IMR-90 (cell line): Measurements from ENCODE around the gene RGS3. TPM values are rescaled to one million over a fixed set of nuclear protein-coding genes. Genes with fewer than 3 reads are reported as not detected.

Experiments
- ATAC-seq: fragments of 200-7000 bp; cut with Tn5 transposase; 2 replicates; pipeline ENCODE4 v1.9.1; 2020; ENCODE audit warnings: low read depth, mild to moderate bottlenecking, moderate library complexity
- BruUV-seq: library from RNA; stranded (reverse); fragments of 400-500 nt; replicated peaks from 2 replicates; lab custom pipeline; 2021; lab: Mats Ljungman, UMichigan
- CTCF ChIA-PET: fragments of 300-600 bp; formaldehyde crosslinking; extraction: SDS; loops from one replicate; lab custom pipeline; 2021; ENCODE audit warnings: antibody characterized with exemption; lab: Yijun Ruan, JAX
- POLR2A ChIA-PET: fragments of 300-600 bp; sonication (Branson Sonifier 250); formaldehyde crosslinking; loops from one replicate; lab custom pipeline; 2022; ENCODE audit warnings: antibody characterized with exemption; ENCODE audit not compliant: unreplicated experiment; lab: Charles Lee
- DNase-seq: peaks from one replicate; pipeline ENCODE4 v3.0.0; 2013
- H2AFZ ChIP-seq: replicated peaks from 2 replicates; pipeline ENCODE3; 2013; ENCODE audit warnings: low read length, mild to moderate bottlenecking; ENCODE audit not compliant: poor library complexity
- H2AK5ac ChIP-seq: 2 replicates; pipeline ENCODE4 v1.6.1; 2013; ENCODE audit warnings: low read depth, low read length, inconsistent platforms
- H2AK9ac ChIP-seq: replicated peaks from 2 replicates; pipeline ENCODE3; 2013; ENCODE audit warnings: mild to moderate bottlenecking, low read depth, low read length, moderate library complexity; ENCODE audit not compliant: poor library complexity
- H2BK120ac ChIP-seq: 2 replicates; pipeline ENCODE4 v1.6.1; 2013; ENCODE audit warnings: low read depth, low read length, inconsistent platforms
- H2BK15ac ChIP-seq: 3 replicates; pipeline ENCODE4 v1.6.1; 2013; ENCODE audit warnings: low read depth, low read length, inconsistent platforms
- H2BK20ac ChIP-seq: 2 replicates; pipeline ENCODE4 v1.6.1; 2013; ENCODE audit warnings: low read depth, mild to moderate bottlenecking, inconsistent platforms, low read length, moderate library complexity
- H2BK5ac ChIP-seq: 2 replicates; pipeline ENCODE4 v1.6.1; 2013; ENCODE audit warnings: mild to moderate bottlenecking, low read depth, low read length, inconsistent platforms; ENCODE audit not compliant: poor library complexity, severe bottlenecking
- H3K14ac ChIP-seq: replicated peaks from 2 replicates; pipeline ENCODE4 v1.6.1; 2013; ENCODE audit warnings: low read depth, low read length, inconsistent platforms
- H3K18ac ChIP-seq: 2 replicates; pipeline ENCODE4 v1.6.1; 2013; ENCODE audit warnings: low read depth, low read length, control low read depth
- H3K23ac ChIP-seq: 2 replicates; pipeline ENCODE4 v1.6.1; 2013; ENCODE audit warnings: low read depth, low read length, inconsistent platforms
- H3K27ac ChIP-seq: 2 replicates; pipeline ENCODE4 v1.5.1; 2013; ENCODE audit warnings: mild to moderate bottlenecking, control low read depth, low read length; ENCODE audit not compliant: insufficient read depth
- H3K27me3 ChIP-seq: 2 replicates; pipeline ENCODE4 v1.6.1; 2013; ENCODE audit warnings: low read length; ENCODE audit not compliant: control insufficient read depth, insufficient read depth
- H3K36me3 ChIP-seq: 2 replicates; pipeline ENCODE4 v1.6.1; 2013; ENCODE audit warnings: low read length, mixed read lengths; ENCODE audit not compliant: control insufficient read depth, insufficient read depth
- H3K4ac ChIP-seq: 2 replicates; pipeline ENCODE4 v1.6.1; 2013; ENCODE audit warnings: low read depth, low read length, inconsistent platforms
- H3K4me1 ChIP-seq: 2 replicates; pipeline ENCODE4 v1.6.1; 2013; ENCODE audit warnings: low read length, mixed read lengths; ENCODE audit not compliant: control insufficient read depth, insufficient read depth
- H3K4me2 ChIP-seq: 2 replicates; pipeline ENCODE4 v1.6.1; 2013; ENCODE audit warnings: low read depth, mild to moderate bottlenecking, control low read depth, low read length, moderate library complexity
- H3K4me3 ChIP-seq: 2 replicates; pipeline ENCODE4 v1.5.1; 2013; ENCODE audit warnings: low read depth, mild to moderate bottlenecking, control low read depth, low read length, moderate library complexity; ENCODE audit not compliant: insufficient read depth
- H3K56ac ChIP-seq: 2 replicates; pipeline ENCODE4 v1.6.1; 2013; ENCODE audit warnings: low read length, inconsistent platforms; ENCODE audit not compliant: insufficient read depth; ENCODE audit errors: extremely low read depth
- H3K79me1 ChIP-seq, 2 experiments: 2 replicates each; pipeline ENCODE4 v1.6.1; 2013; ENCODE audit warnings: low read length in 2 of 2, inconsistent platforms in 1 of 2, low read depth in 1 of 2
- H3K9ac ChIP-seq: 2 replicates; pipeline ENCODE4 v1.6.1; 2013; ENCODE audit warnings: low read depth, low read length, control low read depth
- H3K9me1 ChIP-seq: 2 replicates; pipeline ENCODE4 v1.6.1; 2013; ENCODE audit warnings: low read length, inconsistent platforms; ENCODE audit not compliant: insufficient read depth
- H3K9me3 ChIP-seq: 2 replicates; pipeline ENCODE4 v1.6.1; 2013; ENCODE audit warnings: low read length; ENCODE audit not compliant: control insufficient read depth, insufficient read depth
- H4K20me1 ChIP-seq: 2 replicates; pipeline ENCODE4 v1.6.1; 2013; ENCODE audit warnings: low read length, inconsistent platforms; ENCODE audit not compliant: insufficient read depth
- H4K5ac ChIP-seq: 2 replicates; pipeline ENCODE4 v1.6.1; 2013; ENCODE audit warnings: mild to moderate bottlenecking, low read depth, low read length, control low read depth
- H4K8ac ChIP-seq, 2 experiments: 2 replicates each; pipeline ENCODE4 v1.6.1; 2013; ENCODE audit warnings: low read depth in 2 of 2, low read length in 2 of 2, control low read depth in 1 of 2, inconsistent platforms in 1 of 2
- H4K91ac ChIP-seq: 2 replicates; pipeline ENCODE4 v1.6.1; 2013; ENCODE audit warnings: low read depth, low read length, inconsistent platforms; ENCODE audit not compliant: insufficient read depth
- BHLHE40 ChIP-seq: fragments of 150-350 bp; IDR thresholded peaks from 2 replicates; pipeline ENCODE4 v1.6.1; 2016; ENCODE audit warnings: mild to moderate bottlenecking, low read depth, low read length
- CEBPB ChIP-seq: IDR thresholded peaks from 2 replicates; pipeline ENCODE4 v1.6.1; 2012; ENCODE audit warnings: low read depth, low read length, improper control_type of control experiment
- FOS ChIP-seq: fragments of 150-350 bp; IDR thresholded peaks from 2 replicates; pipeline ENCODE4 v1.6.1; 2016; ENCODE audit warnings: low read depth, low read length
- MAFK ChIP-seq: IDR thresholded peaks from 2 replicates; pipeline ENCODE4 v1.6.1; 2012; ENCODE audit warnings: low read depth, low read length, improper control_type of control experiment
- MAZ ChIP-seq: IDR thresholded peaks from 2 replicates; pipeline ENCODE4 v1.6.1; 2012; ENCODE audit warnings: low read depth, mild to moderate bottlenecking, low read length, improper control_type of control experiment, moderate library complexity, borderline replicate concordance
- MXI1 ChIP-seq: IDR thresholded peaks from 2 replicates; pipeline ENCODE4 v1.6.1; 2012; ENCODE audit warnings: low read depth, mild to moderate bottlenecking, low read length, moderate library complexity, borderline replicate concordance
- NFE2L2 ChIP-seq: fragments of 150-350 bp; IDR thresholded peaks from 2 replicates; pipeline ENCODE4 v1.6.1; 2016; ENCODE audit warnings: low read depth, mild to moderate bottlenecking, low read length
- POLR2A ChIP-seq: IDR thresholded peaks from 2 replicates; pipeline ENCODE4 v1.6.1; 2012; ENCODE audit warnings: mild to moderate bottlenecking, low read depth, low read length
- RAD21 ChIP-seq: IDR thresholded peaks from 2 replicates; pipeline ENCODE4 v1.6.1; 2012; ENCODE audit warnings: low read length, improper control_type of control experiment
- RCOR1 ChIP-seq: IDR thresholded peaks from 2 replicates; pipeline ENCODE4 v1.6.1; 2012; ENCODE audit warnings: mild to moderate bottlenecking, low read length, improper control_type of control experiment; ENCODE audit not compliant: insufficient replicate concordance
- RFX5 ChIP-seq: IDR thresholded peaks from 2 replicates; pipeline ENCODE4 v1.8.0; 2012; ENCODE audit warnings: low read depth, mild to moderate bottlenecking, low read length, moderate library complexity
- WGBS, 2 experiments: methylation state at CpG; one replicate each; pipeline versions ENCODE4 v1.1.5 to v1.1.7; 2013; ENCODE audit warnings: missing lambda C conversion rate in 2 of 2; ENCODE audit not compliant: insufficient read length in 1 of 2; ENCODE audit errors: extremely low coverage in 2 of 2; 5-methylcytosine and 5-hydroxymethylcytosine counted together
- dilution Hi-C: fragments of 300-500 bp; cut with HindIII; formaldehyde crosslinking; loops from one replicate; pipeline ENCODE4 v1.14.3; 2018; ENCODE audit warnings: low sequenced_read_pairs; ENCODE audit not compliant: unreplicated experiment
- in situ Hi-C: fragments of 300-500 bp; cut with MboI; formaldehyde crosslinking; loops from 3 replicates; pipeline ENCODE4 v1.14.3; 2019; ENCODE audit warnings: low sequenced_read_pairs, inconsistent platforms, mixed read lengths
- intact Hi-C: fragments of 100-400 bp; cut with micrococcal nuclease; formaldehyde crosslinking; loops from 2 replicates; pipeline ENCODE4 v1.10.0; 2022
- polyA plus RNA-seq, 3 experiments: library from polyadenylated mRNA; depleted of rRNA; stranded (reverse); fragments of >200 nt; gene quantifications; 2 replicates each; pipeline ENCODE4 v1.2.3, GENCODE V29; 2012; ENCODE audit warnings: low replicate concordance in 1 of 3
- total RNA-seq: library from RNA; depleted of rRNA; stranded (reverse); fragments of >200 nt; gene quantifications from 2 replicates; pipeline ENCODE4 v1.2.3, GENCODE V29; 2012
- TF ChIP-seq, protein P1 (sequence below): fragments of 150-350 bp; IDR thresholded peaks from 2 replicates; pipeline ENCODE4 v1.6.1; 2017; ENCODE audit warnings: mild to moderate bottlenecking, antibody characterized with exemption, low read length, low read depth
- TF ChIP-seq, protein P2 (sequence below): fragments of 150-350 bp; IDR thresholded peaks from 2 replicates; pipeline ENCODE4 v1.6.1; 2016; ENCODE audit warnings: low read depth, mild to moderate bottlenecking, low read length, moderate library complexity, borderline replicate concordance
- TF ChIP-seq, protein P3 (sequence below): conservative IDR thresholded peaks from 2 replicates; pipeline ENCODE4 v1.5.1; 2012; ENCODE audit warnings: mild to moderate bottlenecking, low read depth, low read length, improper control_type of control experiment

The RGS3 gene
- total and polyA plus RNA-seq, 2 of the 4 experiments (the other 2 are of a cell fraction) = 51.8 to 65.6 TPM

GRCh38 chr9:113618836-113619490, 155.4 kb downstream of the RGS3 start:
- H4K5ac ChIP-seq = no peak overlapping the region
- no peaks in the 10 kb centered on the region for H3K27me3 ChIP-seq
- H3K23ac ChIP-seq = no peak overlapping the region; the same call in 1 of the 2 replicates
- H4K8ac ChIP-seq = peak overlapping the region in 1 of 2 experiments; percentile 83; a peak in 1 of 4 replicates
- peak overlapping the region; percentile 83 for H3K14ac ChIP-seq
- POLR2A ChIA-PET = no interaction called here
- no peak for ATAC-seq
- peak overlapping the region; percentile 99 for H2BK120ac ChIP-seq
- peak overlapping the region; percentile 98 for H2AK5ac ChIP-seq
- H3K9me3 ChIP-seq = no peaks in the 10 kb centered on the region
- peaks cover 40% of the 10 kb centered on the region for H3K4me1 ChIP-seq
- TF ChIP-seq NFE2L2 = no peak
- no peak for TF ChIP-seq MXI1
- TF ChIP-seq, protein P1, sequence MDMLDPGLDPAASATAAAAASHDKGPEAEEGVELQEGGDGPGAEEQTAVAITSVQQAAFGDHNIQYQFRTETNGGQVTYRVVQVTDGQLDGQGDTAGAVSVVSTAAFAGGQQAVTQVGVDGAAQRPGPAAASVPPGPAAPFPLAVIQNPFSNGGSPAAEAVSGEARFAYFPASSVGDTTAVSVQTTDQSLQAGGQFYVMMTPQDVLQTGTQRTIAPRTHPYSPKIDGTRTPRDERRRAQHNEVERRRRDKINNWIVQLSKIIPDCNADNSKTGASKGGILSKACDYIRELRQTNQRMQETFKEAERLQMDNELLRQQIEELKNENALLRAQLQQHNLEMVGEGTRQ = no peak
- TF ChIP-seq MAZ = no peak
- TF ChIP-seq RFX5 = no peak
- TF ChIP-seq BHLHE40 = no peak
- no peak for TF ChIP-seq RAD21
- TF ChIP-seq, protein P2, sequence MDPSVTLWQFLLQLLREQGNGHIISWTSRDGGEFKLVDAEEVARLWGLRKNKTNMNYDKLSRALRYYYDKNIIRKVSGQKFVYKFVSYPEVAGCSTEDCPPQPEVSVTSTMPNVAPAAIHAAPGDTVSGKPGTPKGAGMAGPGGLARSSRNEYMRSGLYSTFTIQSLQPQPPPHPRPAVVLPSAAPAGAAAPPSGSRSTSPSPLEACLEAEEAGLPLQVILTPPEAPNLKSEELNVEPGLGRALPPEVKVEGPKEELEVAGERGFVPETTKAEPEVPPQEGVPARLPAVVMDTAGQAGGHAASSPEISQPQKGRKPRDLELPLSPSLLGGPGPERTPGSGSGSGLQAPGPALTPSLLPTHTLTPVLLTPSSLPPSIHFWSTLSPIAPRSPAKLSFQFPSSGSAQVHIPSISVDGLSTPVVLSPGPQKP = no peak
- TF ChIP-seq, protein P3, sequence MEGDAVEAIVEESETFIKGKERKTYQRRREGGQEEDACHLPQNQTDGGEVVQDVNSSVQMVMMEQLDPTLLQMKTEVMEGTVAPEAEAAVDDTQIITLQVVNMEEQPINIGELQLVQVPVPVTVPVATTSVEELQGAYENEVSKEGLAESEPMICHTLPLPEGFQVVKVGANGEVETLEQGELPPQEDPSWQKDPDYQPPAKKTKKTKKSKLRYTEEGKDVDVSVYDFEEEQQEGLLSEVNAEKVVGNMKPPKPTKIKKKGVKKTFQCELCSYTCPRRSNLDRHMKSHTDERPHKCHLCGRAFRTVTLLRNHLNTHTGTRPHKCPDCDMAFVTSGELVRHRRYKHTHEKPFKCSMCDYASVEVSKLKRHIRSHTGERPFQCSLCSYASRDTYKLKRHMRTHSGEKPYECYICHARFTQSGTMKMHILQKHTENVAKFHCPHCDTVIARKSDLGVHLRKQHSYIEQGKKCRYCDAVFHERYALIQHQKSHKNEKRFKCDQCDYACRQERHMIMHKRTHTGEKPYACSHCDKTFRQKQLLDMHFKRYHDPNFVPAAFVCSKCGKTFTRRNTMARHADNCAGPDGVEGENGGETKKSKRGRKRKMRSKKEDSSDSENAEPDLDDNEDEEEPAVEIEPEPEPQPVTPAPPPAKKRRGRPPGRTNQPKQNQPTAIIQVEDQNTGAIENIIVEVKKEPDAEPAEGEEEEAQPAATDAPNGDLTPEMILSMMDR = no peak
- TF ChIP-seq FOS = no peak
- TF ChIP-seq POLR2A = no peak
- no peak for TF ChIP-seq MAFK
- TF ChIP-seq RCOR1 = no peak
- TF ChIP-seq CEBPB = no peak
- CTCF ChIA-PET = no interaction called here
- peak overlapping the region; percentile 92 for H3K4ac ChIP-seq
- no peak overlapping the region for H2BK5ac ChIP-seq
- H2BK20ac ChIP-seq = peak overlapping the region; percentile 94; the same call in 1 of the 2 replicates
- H2AK9ac ChIP-seq = peak overlapping the region; percentile 26
- peaks cover 5 to 13% of the 10 kb centered on the region in 2 experiments; a peak in 3 of 4 replicates for H3K79me1 ChIP-seq
- in situ Hi-C loops (no loop called here), intact Hi-C loops (no loop called here), dilution Hi-C loops (no loop called here)
- H3K36me3 ChIP-seq = no peaks in the 10 kb centered on the region
- no peak overlapping the region for H3K4me3 ChIP-seq
- no peak overlapping the region for H3K4me2 ChIP-seq
- no peak overlapping the region for H3K18ac ChIP-seq
- no CpG with 5 or more reads among the region's 7 CpGs for WGBS, 2 experiments
- peaks cover 41% of the 10 kb centered on the region for H3K9me1 ChIP-seq
- H2BK15ac ChIP-seq = peak overlapping the region; percentile 96; the same call in 2 of the 3 replicates
- no peaks in the 10 kb centered on the region for H4K20me1 ChIP-seq
- H3K27ac ChIP-seq = no peak overlapping the region
- no TSS peak for BruUV-seq
- H3K56ac ChIP-seq = no peak overlapping the region
- H3K9ac ChIP-seq = no peak overlapping the region
- no peak overlapping the region for H2AFZ ChIP-seq
- H4K91ac ChIP-seq = peak overlapping the region; percentile 93
- DNase-seq = no peak
